ENCODE results near the gene CELSR2. TPM values are rescaled to one million over a fixed set of nuclear protein-coding genes. Genes with fewer than 3 reads are reported as not detected.

The CELSR2 gene
- total RNA-seq, 1 donor from 2014 or later: 38.7 TPM

- peaks cover 4% of the 10 kb centered on the region for H3K4me1 Mint-ChIP-seq (ENCODE audit: low read depth)
- TF ChIP-seq, protein P1, sequence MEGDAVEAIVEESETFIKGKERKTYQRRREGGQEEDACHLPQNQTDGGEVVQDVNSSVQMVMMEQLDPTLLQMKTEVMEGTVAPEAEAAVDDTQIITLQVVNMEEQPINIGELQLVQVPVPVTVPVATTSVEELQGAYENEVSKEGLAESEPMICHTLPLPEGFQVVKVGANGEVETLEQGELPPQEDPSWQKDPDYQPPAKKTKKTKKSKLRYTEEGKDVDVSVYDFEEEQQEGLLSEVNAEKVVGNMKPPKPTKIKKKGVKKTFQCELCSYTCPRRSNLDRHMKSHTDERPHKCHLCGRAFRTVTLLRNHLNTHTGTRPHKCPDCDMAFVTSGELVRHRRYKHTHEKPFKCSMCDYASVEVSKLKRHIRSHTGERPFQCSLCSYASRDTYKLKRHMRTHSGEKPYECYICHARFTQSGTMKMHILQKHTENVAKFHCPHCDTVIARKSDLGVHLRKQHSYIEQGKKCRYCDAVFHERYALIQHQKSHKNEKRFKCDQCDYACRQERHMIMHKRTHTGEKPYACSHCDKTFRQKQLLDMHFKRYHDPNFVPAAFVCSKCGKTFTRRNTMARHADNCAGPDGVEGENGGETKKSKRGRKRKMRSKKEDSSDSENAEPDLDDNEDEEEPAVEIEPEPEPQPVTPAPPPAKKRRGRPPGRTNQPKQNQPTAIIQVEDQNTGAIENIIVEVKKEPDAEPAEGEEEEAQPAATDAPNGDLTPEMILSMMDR (IDR thresholded peaks at IDR 0.05; ENCODE audit: unreplicated experiment): no peak
- H3K27ac Mint-ChIP-seq: no peak overlapping the region
- H3K9me3 Mint-ChIP-seq (ENCODE audit: low read depth): no peaks in the 10 kb centered on the region
- no peak overlapping the region for H3K4me3 Mint-ChIP-seq (ENCODE audit: low read depth)
- no peak for DNase-seq (ENCODE audit: low spot score, unreplicated experiment)
- no peaks in the 10 kb centered on the region for H3K27me3 Mint-ChIP-seq
- H3K36me3 Mint-ChIP-seq (ENCODE audit: insufficient read depth): peaks cover 7% of the 10 kb centered on the region
These were observed 11.7 kb downstream of the CELSR2 start for GRCh38 chr1:109261006-109261405.

GRCh38 chr1:109261578-109261977 is 12.2 kb downstream of the CELSR2 start:
- Mint-ChIP-seq H3K4me1 (ENCODE audit: low read depth) (peaks cover 2% of the 10 kb centered on the region), H3K9me3 (ENCODE audit: low read depth) (no peaks in the 10 kb centered on the region), H3K27me3 (no peaks in the 10 kb centered on the region), H3K4me3 (ENCODE audit: low read depth) (no peak overlapping the region), H3K36me3 (ENCODE audit: insufficient read depth) (peaks cover 6% of the 10 kb centered on the region), H3K27ac (no peak overlapping the region)
- DNase-seq (ENCODE audit: low spot score, unreplicated experiment): no peak
- TF ChIP-seq, protein P1 (IDR thresholded peaks at IDR 0.05; ENCODE audit: unreplicated experiment): no peak

DNA sequence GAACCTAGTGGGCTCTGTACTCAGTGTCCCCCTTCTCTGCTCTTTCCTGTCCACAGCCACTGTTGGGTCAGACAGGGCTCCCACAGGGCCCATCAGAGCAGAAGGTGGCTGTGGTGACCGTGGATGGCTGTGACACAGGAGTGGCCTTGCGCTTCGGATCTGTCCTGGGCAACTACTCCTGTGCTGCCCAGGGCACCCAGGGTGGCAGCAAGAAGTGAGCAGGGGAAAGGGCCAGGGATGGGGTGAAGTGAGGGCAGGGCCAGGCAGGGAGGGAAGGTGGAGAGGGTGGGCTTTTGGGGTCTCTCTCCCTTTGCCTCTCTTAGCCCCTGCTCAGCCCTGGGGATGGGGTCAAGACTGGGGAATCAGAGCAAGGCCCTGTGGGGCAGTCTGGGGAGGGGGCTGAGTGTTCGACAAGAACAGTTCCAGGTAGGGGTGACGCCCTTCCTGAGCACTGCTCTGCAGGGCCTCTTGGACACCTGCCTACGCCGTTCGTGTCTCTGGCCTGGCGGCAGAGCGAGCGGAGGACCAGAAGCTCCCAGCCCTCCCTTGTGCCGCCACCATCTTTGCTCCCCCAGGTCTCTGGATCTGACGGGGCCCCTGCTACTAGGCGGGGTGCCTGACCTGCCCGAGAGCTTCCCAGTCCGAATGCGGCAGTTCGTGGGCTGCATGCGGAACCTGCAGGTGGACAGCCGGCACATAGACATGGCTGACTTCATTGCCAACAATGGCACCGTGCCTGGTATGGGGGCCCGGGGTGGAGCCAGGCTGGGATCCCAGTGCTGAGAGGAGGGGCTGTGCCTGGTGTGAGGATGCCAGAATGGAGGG is 13.1 kb downstream of the CELSR2 start:
- peaks cover 2% of the 10 kb centered on the region for H3K4me1 Mint-ChIP-seq (ENCODE audit: low read depth)
- H3K27ac Mint-ChIP-seq: no peak overlapping the region
- H3K4me3 Mint-ChIP-seq (ENCODE audit: low read depth): no peak overlapping the region
- H3K36me3 Mint-ChIP-seq (ENCODE audit: insufficient read depth): peaks cover 5% of the 10 kb centered on the region
- no peaks in the 10 kb centered on the region for H3K9me3 Mint-ChIP-seq (ENCODE audit: low read depth)
- H3K27me3 Mint-ChIP-seq: no peaks in the 10 kb centered on the region
- TF ChIP-seq, protein P1 (IDR thresholded peaks at IDR 0.05; ENCODE audit: unreplicated experiment): no peak
- DNase-seq (ENCODE audit: low spot score, unreplicated experiment): no peak

GRCh38 chr1:109263234-109263596 is 13.9 kb downstream of the CELSR2 start:
- TF ChIP-seq, protein P1 (IDR thresholded peaks at IDR 0.05; ENCODE audit: unreplicated experiment): no peak
- no peaks in the 10 kb centered on the region for H3K9me3 Mint-ChIP-seq (ENCODE audit: low read depth)
- no peak for DNase-seq (ENCODE audit: low spot score, unreplicated experiment)
- peaks cover 8% of the 10 kb centered on the region for H3K36me3 Mint-ChIP-seq (ENCODE audit: insufficient read depth)
- no peaks in the 10 kb centered on the region for H3K27me3 Mint-ChIP-seq
- peak overlapping the region; percentile 71 for H3K27ac Mint-ChIP-seq
- H3K4me1 Mint-ChIP-seq (ENCODE audit: low read depth): peaks cover 2% of the 10 kb centered on the region
- H3K4me3 Mint-ChIP-seq (ENCODE audit: low read depth): no peak overlapping the region

DNA sequence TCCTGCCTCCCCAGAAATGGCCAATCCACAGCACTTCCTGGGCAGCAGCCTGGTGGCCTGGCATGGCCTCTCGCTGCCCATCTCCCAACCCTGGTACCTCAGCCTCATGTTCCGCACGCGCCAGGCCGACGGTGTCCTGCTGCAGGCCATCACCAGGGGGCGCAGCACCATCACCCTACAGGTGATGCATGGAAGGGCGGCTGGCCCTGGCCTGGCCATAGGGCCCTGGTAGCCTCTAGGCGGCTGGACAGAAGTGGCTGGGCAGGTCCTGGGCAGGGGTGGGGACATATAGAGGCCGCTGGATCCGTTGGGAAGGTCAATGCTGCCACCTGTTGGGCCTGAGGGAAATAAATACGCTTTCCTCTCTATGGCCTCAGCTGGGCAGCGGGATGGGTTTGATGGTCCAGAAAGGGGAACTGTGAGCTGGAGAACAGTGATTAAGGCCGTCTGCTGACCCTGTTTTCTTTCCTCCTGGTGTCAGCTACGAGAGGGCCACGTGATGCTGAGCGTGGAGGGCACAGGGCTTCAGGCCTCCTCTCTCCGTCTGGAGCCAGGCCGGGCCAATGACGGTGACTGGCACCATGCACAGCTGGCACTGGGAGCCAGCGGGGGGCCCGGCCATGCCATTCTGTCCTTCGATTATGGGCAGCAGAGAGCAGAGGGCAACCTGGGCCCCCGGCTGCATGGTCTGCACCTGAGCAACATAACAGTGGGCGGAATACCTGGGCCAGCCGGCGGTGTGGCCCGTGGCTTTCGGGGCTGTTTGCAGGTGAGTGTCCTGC is 14.4 kb downstream of the CELSR2 start:
- H3K4me3 Mint-ChIP-seq (ENCODE audit: low read depth): no peak overlapping the region
- no peaks in the 10 kb centered on the region for H3K27me3 Mint-ChIP-seq
- DNase-seq (ENCODE audit: low spot score, unreplicated experiment): peak; percentile 97
- peaks cover 2% of the 10 kb centered on the region for H3K4me1 Mint-ChIP-seq (ENCODE audit: low read depth)
- H3K27ac Mint-ChIP-seq: peak overlapping the region; percentile 71
- TF ChIP-seq, protein P1 (IDR thresholded peaks at IDR 0.05; ENCODE audit: unreplicated experiment): peak; percentile 100
- H3K9me3 Mint-ChIP-seq (ENCODE audit: low read depth): no peaks in the 10 kb centered on the region
- peaks cover 8% of the 10 kb centered on the region for H3K36me3 Mint-ChIP-seq (ENCODE audit: insufficient read depth)

Measured in progenitor cell of endocrine pancreas (in vitro differentiated cells).